Endometrial microvascular endothelial cells (primary cell): ENCODE results near the gene TEX30. TPM values are rescaled to one million over a fixed set of nuclear protein-coding genes. Genes with fewer than 3 reads are reported as not detected.

ENCODE experiments used
- in situ Hi-C: cut with HindIII; loops from 2 replicates; pipeline ENCODE4 v1.10.0; 2017; ENCODE audit warnings: low sequenced_read_pairs, low pct_unique_long_range_greater_than_20kb; ENCODE audit errors: inconsistent ontology term
- total RNA-seq: library from RNA; depleted of rRNA; stranded (reverse); fragments of >200 nt; gene quantifications from one replicate; pipeline ENCODE4 v1.2.3, GENCODE V29; 2015; ENCODE audit errors: inconsistent ontology term

TEX30 gene
- total RNA-seq, 1 donor from 2014 or later = 22.4 TPM

DNA sequence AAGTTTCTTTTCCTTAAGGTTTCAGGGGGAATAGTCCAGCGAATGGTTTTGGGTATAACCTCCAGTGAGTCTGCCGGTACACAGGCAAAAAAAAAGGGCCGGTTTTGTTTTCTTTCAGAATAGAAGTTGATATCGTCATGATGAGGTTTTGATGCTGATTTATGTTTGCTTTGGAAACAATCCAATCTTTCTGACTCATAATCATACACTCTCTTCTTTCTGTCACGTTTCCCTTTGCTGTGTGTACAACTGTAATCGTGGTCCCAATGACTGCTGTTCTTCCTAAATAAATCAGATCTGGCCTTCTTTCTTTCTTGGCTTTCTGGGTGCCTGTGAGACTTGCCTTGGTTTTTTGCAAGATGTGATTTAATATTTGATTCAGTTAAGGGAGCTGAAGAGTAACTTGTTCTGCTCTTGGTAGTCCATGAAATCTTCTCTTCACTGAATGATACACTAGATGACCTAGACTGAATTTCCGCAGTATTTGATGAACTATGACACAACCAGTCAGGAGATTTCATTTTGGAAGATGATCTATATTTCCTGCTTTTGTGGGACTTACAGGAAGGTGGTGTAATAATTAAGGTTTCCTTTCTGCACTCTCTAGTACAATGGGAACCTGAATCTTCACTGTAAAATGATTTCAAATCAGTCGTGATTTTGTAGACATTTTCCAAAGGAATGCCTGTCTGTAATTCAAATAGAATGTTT, 43.9 kb downstream of the TEX30 start:
- in situ Hi-C loops = no loop called here

DNA sequence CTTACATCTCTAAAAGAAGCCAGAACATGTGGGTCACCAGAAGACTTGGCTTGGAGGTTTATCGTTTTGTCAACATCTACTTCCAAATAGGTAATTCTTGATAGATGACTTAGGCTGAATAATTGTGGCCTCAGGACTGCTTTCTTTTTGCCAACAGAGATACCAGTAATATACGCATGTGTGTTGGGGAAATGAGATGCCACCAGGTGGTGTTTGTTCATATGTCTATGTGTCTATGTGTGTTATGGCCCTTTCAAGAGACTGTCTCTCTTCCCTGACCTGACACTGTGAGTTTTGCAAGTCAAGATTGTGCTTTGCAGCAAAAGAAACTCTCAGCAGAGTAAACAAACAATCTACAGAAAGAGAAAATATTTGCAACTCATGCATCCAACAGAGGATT, 47.2 kb downstream of the TEX30 start:
- in situ Hi-C loops = no loop called here

DNA sequence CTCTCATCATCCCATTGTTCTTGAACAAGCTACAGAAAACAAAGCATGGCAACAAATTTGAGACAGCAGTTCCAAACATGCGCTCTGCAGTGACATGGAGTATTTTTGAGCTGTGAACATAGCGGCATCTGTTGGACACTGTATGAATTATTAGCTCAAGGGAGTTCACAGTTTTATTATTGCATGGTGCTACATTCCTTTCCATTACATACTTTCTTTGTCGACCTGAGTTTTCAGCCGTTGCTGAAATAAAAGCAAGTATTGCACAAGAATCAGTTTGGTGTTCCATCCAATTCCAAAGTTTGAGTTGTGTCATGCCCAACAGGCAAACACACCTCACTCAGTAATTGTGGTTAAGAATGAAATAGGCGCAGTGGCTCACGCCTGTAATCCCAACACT, 48.7 kb downstream of the TEX30 start:
- in situ Hi-C loops = no loop called here

DNA sequence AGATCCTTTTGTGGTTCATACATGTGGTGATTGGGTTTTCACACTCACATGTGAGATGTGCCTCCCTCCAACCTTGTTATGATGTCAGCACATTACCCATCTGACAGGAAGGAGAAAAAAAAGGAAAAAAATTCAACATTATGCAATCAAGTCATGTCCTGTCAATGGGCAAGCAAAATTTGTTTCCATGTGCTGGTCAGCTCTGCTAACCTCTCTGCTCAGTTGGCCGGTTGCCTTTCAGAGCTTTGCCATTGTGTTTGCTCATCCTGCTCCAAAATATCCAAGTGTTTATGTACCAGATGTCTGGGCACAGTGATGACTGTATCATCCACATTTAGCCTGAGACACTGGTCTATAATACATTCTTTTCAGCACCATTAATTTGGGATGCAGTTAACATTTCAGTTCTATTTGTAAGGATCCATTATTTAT, 51.8 kb downstream of the TEX30 start:
- in situ Hi-C loops = no loop called here

DNA sequence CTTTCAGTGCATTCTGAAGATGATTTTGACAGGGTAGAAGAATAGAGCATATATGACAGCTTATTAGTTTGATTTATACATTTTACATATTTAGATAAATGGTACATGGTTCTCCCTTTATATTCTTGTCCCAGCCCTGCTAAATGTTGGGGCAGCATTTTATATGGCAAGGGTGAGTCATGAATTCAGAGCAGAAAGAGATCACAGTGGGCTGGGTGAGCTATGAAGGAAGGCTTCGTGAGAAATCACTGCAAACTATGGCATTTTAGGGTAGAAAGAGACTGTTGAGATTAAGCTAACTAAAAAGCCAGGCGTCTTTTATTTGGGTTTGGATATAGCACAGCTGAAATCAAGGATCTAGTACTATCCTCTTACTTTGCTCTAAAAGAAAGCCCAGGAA, 54.8 kb downstream of the TEX30 start:
- in situ Hi-C loops = no loop called here

Other genes with a start within 250 kb of the TEX30 start
- gene TPP2, start 176.8 kb downstream of the TEX30 start, total RNA-seq = 33.5 TPM
- gene METTL21C, start 78.7 kb downstream of the TEX30 start, total RNA-seq = not detected
- gene POGLUT2, start 25.2 kb upstream of the TEX30 start, total RNA-seq = 22.5 TPM
- 23.8 TPM for gene BIVM, start 25.3 kb upstream of the TEX30 start, total RNA-seq
- gene ERCC5, start 72.2 kb upstream of the TEX30 start, total RNA-seq = 64.4 TPM